G401 (cell line): ENCODE results near the gene MAP6. TPM values are rescaled to one million over a fixed set of nuclear protein-coding genes. Genes with fewer than 3 reads are reported as not detected.
"Not testable (repeated sequence)": the region's sequence is repeated elsewhere in the genome, so short reads cannot be mapped to it uniquely, and the experiment has no call there.

Experiments used
- DNase-seq: peaks from one replicate; pipeline ENCODE4 v3.0.0-alpha.2; 2015; ENCODE audit warnings: low spot score
- in situ Hi-C: cut with HindIII; loops from 2 replicates; pipeline ENCODE4 v1.10.0; 2016; ENCODE audit warnings: low sequenced_read_pairs, mixed read lengths
- total RNA-seq: library from RNA; depleted of rRNA; stranded (reverse); fragments of >200 nt; shearing (Covaris generic); gene quantifications from 2 replicates; pipeline ENCODE4 v1.2.3, GENCODE V29; 2014

MAP6 gene
- total RNA-seq, 1 experiment from 2014 or later = 1.6 TPM

DNA sequence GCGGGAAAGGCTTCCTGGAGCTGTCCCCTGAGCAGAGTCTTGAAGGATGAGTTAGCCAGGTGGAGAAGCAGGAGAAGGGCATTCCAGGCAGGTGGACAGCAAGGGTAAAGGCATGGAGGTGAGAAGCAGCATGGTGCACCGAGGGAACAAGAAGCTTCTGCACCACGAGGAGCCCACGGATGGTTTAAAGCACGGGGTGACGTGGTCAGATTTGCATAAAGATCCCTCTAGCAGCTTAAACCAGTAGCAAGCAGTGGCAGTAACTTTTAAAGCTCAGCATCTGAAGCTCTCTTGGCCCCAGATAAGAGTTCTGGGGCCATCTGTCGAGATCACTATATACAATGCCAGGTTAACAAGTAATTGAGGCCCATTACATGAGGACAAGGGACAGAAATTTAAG is 69.9 kb downstream of the MAP6 start:
- no peak for DNase-seq
- in situ Hi-C loops = no loop called here

DNA sequence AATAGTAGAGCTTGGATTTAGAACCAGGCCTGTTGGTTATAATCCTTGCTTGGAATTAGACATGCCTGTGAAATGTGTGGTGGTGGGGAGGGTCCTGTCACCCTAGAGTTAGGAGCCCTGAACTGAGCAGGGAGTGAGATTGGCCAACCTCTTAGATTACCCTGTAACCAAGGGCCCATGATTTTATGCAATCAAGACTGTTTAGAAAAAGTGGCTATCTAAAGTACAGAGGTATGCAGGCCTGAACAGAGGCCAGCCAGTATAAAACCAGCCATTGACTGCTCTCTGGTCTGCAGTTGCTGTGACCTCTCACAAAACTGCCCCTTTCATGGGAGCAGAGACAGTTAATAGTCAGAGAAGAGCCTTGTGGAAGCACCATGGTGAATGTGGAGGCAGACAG is 70.6 kb downstream of the MAP6 start:
- no peak for DNase-seq
- in situ Hi-C loops = no loop called here

DNA sequence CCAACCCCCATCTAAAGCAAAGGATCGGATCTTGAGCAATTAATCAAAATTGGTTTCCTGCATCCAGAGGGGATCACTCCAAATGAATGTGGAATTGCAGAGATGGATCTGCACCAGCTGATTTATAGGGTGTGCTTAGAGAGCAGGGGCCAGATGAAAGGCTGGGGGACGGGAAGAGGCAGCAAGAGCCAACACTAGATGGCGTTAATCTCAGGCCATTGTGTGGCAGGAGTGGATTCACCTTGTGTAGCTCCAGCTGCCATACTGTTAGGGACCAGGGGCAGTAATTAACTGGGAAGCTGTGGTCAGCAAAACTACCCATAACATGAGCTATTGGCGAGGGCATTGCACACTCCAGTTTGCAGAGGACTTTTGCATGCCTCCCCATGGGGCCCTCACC is 71.2 kb downstream of the MAP6 start:
- in situ Hi-C loops = no loop called here
- no peak for DNase-seq

DNA sequence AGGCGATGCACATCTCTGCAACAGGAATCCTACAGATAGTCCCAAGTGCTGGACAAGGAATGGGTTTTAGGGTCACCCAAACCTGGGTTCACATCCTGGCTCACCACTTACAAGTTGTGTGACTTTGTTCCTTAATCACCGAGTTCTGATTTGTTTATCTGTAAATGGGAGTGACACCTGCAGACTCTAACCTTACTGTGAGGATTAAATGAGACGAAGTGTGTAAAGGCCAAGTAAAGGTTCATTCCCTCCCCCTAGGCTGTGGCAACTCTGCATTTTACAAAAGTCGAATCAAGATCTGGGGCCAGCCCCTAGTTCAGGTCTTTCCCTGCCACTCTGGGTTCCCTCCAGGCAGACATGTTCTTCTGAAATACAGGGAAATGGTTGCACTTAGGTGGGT is 71.9 kb downstream of the MAP6 start:
- in situ Hi-C loops = no loop called here
- DNase-seq = no peak

DNA sequence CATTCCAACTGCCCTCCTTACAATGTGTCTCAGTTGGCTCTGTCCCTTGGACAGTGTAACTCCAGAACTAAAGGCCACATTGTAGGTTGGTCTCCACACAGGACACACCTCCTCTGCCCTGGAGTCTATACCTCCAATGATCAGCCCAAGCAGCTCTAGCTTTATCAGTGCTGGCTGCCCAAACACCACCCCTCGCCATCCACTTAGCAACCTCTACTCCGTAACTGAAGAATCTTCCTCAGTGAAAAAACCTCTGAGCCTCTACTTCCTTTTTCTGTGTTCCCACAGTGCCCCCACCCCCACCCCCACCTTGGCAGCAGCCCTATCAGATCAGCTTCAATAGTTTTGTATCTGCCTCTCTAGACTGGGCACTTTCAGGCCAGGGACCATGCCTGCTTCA is 73.4 kb downstream of the MAP6 start:
- no peak for DNase-seq
- in situ Hi-C loops = no loop called here

DNA sequence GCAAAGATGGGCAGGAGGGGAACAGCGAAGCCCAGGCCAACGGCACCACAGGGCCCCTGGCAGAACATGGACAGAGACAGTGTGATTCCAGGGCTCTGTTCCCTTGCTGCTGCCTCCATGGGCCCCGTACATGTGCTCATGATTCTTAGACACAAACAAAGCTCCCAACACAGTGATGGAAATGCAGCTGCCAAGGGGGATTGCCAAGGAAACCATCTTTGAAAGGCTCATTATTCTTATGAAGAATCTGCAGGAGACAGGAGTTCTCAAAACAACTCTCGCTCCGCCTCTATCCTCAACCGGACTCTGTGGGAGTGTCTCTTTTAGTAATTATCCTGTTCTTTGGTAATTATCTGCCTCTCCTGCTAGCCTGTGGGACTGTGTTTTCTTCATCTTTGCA is 74.6 kb downstream of the MAP6 start:
- peak; percentile 43 for DNase-seq
- in situ Hi-C loops = no loop called here

DNA sequence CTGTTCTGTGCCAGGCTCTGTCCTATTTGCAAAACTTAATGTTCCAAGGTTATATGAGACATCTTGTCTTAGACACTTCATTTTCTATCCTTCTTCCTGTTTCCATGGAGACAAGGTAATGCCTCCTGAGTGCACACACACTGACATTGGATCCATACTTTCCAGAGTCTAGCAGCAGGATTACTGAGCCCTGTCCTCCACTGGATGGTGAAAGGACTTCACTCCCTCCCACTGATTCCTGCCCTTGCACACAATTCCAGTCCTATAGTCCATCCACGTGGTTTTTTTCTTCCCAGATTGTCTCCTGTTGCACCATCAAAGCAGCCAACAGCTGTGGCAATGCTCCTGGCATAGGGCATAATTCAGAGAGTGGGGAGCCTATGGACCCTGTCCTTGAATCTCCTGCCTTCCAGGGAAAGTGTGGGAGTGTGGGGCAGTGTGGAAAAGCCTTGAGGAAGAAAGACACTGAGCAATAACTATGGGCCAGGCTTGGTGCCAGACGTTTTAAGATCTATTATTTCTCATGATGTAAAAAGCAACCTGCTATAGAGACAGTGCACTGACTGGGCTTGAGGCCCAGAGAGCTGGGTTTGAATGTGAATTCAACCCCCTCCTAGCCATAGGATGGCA is 75.4 kb downstream of the MAP6 start:
- in situ Hi-C loops = no loop called here
- DNase-seq = no peak

DNA sequence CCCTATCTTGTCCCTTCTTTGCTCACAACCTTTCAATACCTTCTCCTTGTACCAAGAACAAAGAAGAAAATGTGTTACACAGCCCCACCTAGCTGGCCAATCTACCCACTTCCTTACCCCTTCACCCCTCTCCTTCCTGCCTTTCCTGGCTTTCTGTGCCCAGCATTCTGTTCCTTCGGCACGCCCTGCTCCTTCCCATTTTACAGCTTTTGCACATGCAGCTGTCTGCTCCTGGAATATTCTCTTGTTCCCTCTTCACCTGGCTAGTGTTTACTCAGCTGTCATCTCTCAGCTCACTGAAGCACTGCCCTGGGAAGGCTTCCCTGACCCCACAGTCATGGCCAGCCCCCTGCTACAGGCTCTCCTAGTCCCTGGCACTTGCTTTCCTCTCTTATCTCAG is 76.1 kb downstream of the MAP6 start:
- no peak for DNase-seq
- in situ Hi-C loops = no loop called here

DNA sequence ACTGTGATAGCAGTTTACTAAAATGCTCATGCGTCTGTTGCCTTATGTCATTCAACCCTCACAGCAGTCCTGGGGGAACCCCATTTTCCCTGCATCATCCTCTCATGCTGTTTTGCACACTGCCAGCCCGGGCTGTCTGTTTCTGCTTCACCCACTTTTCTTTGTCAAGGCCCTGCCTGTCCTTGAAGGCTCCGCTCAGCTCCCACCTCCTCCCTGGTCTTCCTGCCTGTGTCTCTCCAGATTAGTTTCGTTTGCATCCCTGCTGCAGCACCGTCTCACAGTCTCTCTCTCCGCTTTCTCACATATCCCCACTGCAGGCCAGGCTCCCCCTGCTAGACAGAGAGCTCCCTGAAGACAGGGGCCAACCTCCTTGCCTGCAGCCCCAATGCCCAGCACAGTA is 76.9 kb downstream of the MAP6 start:
- DNase-seq = no peak
- in situ Hi-C loops = no loop called here

DNA sequence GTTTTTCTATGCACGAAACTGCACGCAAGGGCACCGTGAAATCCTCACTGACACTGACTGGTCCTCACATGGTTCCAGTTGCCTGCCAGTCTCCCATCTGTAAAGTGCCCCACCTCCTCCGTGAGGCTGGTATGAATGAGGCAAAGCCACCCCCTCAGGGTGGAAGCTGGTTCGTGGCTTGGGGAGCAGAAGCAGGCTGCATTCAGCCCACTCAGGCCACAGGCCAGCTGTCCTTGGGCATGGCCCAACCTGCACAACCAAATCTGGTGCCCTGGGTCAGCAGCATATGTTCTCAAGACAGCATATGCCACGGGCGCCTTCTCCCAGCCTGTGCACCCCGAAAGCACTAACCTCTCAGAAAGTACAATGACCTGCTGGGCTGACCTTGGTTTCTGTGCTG is 77.5 kb downstream of the MAP6 start:
- DNase-seq = peak; percentile 80
- in situ Hi-C loops = no loop called here

DNA sequence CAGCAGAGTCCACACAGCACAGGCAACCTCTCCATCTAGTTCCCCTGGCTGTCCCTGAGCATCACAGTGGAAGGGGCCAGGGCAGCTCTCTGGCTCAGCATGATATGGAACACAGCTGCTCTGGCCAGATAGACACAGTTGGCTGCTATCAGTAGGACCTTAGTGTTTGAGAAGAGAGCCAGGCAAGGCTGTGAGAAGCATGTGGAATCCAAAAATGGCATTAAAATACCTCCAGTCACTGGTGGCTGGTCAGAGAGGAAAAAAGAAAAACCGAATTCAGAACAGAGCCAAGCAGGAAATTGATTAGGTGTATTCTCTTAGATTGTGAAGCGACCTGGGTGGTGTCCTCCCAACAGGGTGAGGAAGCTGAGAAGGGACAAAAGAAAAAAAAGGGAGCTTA is 78.9 kb downstream of the MAP6 start:
- DNase-seq = no peak
- in situ Hi-C loops = no loop called here

DNA sequence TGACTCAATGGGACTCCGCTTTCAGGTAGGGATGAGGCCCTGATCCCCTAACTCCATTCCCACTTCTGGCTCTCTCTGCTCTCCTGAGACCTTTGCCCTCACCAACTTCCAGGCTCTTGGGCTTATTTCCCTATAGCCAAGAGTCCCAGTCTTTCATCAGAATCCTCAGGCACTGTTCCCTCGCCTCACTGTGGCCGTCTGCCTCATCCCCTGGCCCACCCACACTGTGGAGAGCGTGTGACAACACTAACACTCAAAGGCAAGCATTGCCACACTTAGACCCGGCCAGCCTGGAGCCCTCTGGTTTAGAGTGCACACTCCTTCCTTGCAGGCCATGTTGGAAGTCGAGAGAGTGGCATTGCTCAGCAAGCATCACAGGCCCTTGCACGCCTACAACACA is 79.8 kb downstream of the MAP6 start:
- DNase-seq = no peak
- in situ Hi-C loops = no loop called here

DNA sequence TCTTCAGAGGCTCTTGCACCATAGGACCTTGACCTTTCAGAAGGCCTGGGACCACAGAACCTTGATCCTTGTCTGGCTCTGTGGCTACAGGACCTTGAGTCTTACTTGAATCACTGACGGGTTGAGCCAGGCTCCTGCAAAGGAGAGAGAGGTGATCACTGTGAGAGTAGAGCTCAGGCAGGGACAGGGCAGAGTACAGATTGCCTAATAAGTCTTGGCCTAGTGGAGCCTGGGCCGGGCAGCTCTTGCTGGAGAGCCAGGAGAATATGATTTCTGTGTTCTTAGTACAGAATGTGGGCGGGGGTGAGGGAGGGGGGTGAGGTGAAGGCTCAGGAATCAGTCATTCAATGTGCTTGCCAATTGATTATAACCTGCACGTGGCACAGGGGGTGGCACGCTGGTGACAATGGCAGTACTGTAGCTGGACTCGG is 80.8 kb downstream of the MAP6 start:
- in situ Hi-C loops = no loop called here

DNA sequence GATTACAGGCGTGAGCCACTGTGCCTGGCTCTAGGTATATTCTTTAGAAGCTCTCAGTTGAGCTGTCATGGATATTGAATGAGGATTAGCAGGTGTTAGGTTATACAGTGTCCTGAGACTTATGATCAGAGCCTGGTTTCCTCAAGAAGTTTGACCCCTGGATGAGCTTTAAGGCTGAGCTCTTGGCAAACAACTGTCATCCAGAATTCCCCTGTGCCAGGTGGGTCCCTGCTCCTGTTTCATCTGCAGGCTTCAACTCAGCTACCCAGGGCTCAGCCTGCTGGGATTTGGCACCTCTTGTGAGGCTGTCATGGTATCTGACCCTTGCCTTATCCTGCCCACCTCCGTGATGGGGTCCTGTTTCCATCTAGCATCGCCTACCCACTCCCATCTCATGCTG is 82.4 kb downstream of the MAP6 start:
- DNase-seq = no peak
- in situ Hi-C loops = no loop called here

More for the DNA sequence above, 80.8 kb downstream of the MAP6 start:
- no peak for DNase-seq

DNA sequence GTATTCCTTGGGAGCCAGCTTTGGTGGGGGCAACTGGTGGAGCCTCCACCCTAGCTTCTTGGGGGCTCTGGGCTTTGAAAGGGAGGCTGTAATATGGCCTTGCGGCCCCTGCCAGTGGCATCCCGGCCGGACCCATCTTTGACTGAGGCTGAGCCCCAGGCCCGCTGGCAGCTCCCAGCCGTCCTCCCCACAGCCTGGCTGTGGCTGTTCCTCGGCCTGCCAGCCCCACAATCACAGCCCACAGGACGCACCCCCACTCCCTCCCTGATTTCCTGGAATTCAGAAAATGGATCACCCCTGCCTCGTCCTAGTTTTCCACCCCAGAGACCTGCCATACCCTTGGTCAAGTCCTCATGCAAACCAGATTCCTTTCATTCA is 83.6 kb downstream of the MAP6 start:
- in situ Hi-C loops = no loop called here

DNA sequence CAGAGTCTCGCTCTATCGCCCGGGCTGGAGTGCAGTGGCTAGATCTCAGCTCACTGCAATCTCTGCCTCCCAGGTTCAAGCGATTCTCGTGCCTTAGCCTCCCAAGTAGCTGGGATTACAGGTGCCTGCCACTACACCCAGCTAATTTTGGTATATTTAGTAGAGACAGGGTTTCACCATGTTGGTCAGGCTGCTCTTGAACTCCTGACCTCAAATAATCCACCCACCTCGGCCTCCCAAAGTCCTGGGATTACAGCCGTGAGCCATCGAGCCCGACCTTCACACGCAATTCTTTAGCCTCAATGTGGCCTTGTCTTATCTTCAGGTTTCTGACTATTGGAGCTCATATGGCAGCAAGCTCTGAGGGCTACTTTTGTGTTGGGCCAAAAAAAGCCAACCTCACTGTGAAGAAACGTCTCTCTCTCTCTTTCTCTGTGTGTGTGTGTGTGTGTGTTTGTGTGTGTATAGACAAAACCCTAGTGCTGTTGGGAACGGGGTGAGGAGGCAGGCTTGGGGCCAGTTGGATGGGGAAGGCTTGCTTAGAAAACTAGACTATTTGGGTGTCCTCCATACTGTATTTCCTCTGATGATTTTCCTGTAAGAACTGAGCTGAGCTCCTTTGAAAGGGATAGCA is 84.1 kb downstream of the MAP6 start:
- in situ Hi-C loops, DNase-seq: not testable (repeated sequence)

More for the DNA sequence above, 83.6 kb downstream of the MAP6 start:
- DNase-seq = no peak

DNA sequence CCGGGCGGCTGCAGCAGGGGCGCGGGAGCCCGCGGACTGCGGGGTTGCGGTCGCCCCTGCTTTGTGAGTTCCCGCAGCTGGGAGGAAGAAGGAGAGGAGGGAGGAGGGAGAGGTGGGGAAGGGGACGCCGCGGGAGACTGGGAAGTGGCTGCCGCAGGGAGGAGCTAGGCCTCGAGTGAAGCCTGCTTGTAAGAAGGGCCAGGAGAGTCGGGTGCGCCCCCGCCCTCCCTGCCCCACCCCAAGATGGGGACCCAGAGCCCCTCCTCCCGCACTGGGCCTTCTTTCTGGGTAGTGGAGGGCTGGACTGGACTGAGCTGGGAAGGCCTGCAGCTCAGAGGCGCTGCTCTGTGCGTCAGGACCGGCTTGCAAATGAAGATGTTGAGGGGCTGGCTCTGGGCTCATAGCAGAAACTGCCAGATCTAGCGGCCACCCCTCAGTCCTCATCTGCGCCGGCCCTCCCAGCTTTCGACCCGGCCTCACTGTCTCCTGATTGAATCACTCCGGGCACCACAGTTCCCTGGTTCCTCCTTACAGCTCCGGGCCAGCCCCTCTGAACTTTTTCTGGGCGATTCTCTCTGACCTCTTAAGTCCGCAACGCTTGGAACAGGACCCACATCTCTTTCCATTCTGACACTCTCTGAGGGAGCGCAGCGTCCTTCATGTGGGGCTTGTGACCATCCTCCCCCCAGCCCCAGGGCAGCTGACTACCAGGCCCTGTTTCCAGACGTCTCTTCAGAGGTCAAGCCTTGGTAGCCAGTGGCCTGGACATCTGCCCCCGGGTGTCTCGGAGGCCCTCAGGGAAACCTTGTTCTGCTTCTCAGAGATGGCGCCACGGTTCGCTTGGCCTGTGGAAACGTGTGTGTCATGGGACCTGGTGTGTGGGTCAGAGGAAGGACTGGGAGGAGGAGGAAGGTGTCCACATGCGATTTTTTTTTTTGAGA is 84.8 kb downstream of the MAP6 start:
- DNase-seq = peak; percentile 76

DNA sequence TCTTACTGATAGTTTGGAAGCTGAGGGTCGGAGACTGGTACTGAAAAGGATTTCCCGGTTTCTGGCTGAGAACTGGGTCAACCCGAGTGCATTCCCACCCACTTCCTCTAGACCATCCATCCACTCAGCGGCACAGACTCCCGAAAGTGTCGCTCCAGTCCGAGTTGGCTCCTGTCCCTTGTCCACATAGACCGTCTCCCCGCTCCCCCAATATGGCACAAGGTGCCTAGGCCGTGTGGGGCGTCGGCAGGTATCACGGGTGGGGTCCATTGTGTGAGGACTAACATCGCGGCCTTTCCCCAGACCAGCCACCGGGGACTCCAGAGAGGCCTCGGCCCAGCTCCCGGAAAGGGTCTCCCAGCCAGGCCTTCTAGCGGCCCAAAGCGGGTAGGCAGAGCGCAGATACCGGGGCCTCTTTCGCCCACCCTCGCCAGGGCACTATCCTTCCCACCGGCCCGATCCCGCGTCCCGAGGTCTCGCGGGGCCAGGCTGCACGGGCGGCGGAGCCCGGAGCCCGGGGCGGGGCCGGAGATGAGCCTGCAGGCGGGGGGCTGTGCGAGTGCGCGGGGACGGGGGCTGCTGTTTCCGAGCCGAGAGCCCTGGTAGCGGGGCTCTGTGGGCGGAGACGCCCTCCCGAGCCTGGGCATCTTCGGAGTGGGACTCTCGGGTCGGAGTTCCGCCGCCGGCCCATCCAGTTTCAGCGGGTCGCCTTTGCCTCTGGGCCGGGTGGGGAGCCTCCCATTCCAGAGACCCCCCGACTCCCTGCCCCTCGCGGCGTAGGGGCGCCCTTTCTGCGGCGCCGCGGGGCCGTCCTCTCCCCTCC is 85.7 kb downstream of the MAP6 start:
- peak; percentile 69 for DNase-seq
- in situ Hi-C loops = no loop called here

More for the DNA sequence above, 84.8 kb downstream of the MAP6 start:
- in situ Hi-C loops = no loop called here

DNA sequence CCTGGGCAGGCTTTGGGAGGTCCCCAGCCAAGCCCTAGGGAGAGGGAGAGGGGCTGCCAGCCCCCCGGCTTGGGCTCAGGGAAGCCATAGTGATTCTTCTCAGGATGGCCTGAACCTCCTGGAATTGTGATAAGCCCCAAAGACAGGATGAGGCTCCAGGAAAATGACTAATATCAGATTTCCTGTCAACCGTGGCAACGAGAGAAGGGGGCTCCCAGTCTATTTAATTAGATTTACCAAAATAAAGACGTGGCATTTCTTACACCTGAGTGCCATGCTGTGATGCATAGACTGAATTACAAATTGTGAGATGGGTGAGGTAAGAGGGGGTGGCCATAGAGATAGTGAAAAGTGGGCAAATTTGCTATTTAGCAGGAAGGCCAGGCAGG is 86.3 kb downstream of the MAP6 start:
- in situ Hi-C loops = no loop called here
- no peak for DNase-seq
